Panc1 (cell line): ENCODE measurements around the gene CRISP3. TPM values are rescaled to one million over a fixed set of nuclear protein-coding genes. Genes with fewer than 3 reads are reported as not detected.

Experiments
- ATAC-seq: fragments of 200-7000 bp; cut with Tn5 transposase; 2 replicates; pipeline ENCODE4 v1.9.1; 2020; ENCODE audit warnings: mild to moderate bottlenecking, moderate library complexity
- BruUV-seq: library from RNA; stranded (reverse); fragments of 400-500 nt; replicated peaks from 2 replicates; lab custom pipeline; 2021; lab: Mats Ljungman, UMichigan
- CTCF ChIA-PET: fragments of 300-600 bp; sonication (Branson Sonifier 250); formaldehyde crosslinking; loops from one replicate; lab custom pipeline; 2022; ENCODE audit warnings: antibody characterized with exemption; lab: Charles Lee
- POLR2A ChIA-PET: fragments of 300-600 bp; sonication (Branson Sonifier 250); formaldehyde crosslinking; loops from one replicate; lab custom pipeline; 2022; ENCODE audit warnings: antibody characterized with exemption; lab: Charles Lee
- DNase-seq: peaks from one replicate; pipeline ENCODE4 v3.0.0-alpha.2; 2010; ENCODE audit warnings: low read depth, low spot score
- H3K27ac ChIP-seq: 2 replicates; pipeline ENCODE4 v1.5.1; 2011; ENCODE audit warnings: mild to moderate bottlenecking, low read length, inconsistent platforms
- H3K27me3 ChIP-seq: fragments of 200-500 bp; sonication (Bioruptor generic); 2 replicates; pipeline ENCODE4 v1.6.0; 2014; ENCODE audit warnings: low read length, inconsistent platforms; ENCODE audit not compliant: control insufficient read depth, insufficient read depth
- H3K36me3 ChIP-seq: fragments of 200-500 bp; sonication (Bioruptor generic); 2 replicates; pipeline ENCODE4 v1.5.1; 2014; ENCODE audit warnings: inconsistent platforms, mild to moderate bottlenecking, low read length, moderate library complexity; ENCODE audit not compliant: control insufficient read depth, insufficient read depth
- H3K4me1 ChIP-seq: 2 replicates; pipeline ENCODE4 v1.5.1; 2011; ENCODE audit warnings: inconsistent platforms, mild to moderate bottlenecking, low read length, moderate library complexity; ENCODE audit not compliant: control insufficient read depth, insufficient read depth
- H3K4me3 ChIP-seq, 2 experiments: 2 replicates each; pipeline ENCODE4 v1.5.1; 2011 to 2012; ENCODE audit warnings: low read depth in 2 of 2, low read length in 2 of 2, mild to moderate bottlenecking in 2 of 2, inconsistent platforms in 1 of 2, moderate library complexity in 1 of 2
- H3K9me3 ChIP-seq: fragments of 200-500 bp; sonication (Bioruptor generic); 2 replicates; pipeline ENCODE4 v1.5.1; 2014; ENCODE audit warnings: low read depth, mild to moderate bottlenecking, inconsistent platforms, low read length, moderate library complexity; ENCODE audit not compliant: control insufficient read depth, insufficient read depth
- POLR2AphosphoS5 ChIP-seq: IDR thresholded peaks from 2 replicates; pipeline ENCODE4 v1.6.1; 2012; ENCODE audit warnings: mild to moderate bottlenecking, low read depth, low read length, moderate library complexity
- SIN3A ChIP-seq: IDR thresholded peaks from 2 replicates; pipeline ENCODE4 v1.6.1; 2012; ENCODE audit warnings: low read depth, mild to moderate bottlenecking, low read length, moderate library complexity, borderline replicate concordance; ENCODE audit not compliant: insufficient read depth
- TCF7L2 ChIP-seq: IDR thresholded peaks from 2 replicates; pipeline ENCODE4 v1.6.1; 2011; ENCODE audit warnings: mild to moderate bottlenecking, low read depth, low read length, inconsistent platforms
- in situ Hi-C: cut with HindIII; loops from 2 replicates; pipeline ENCODE4 v1.10.0; 2016; ENCODE audit warnings: low sequenced_read_pairs, low pct_unique_long_range_greater_than_20kb
- intact Hi-C: fragments of 100-400 bp; cut with micrococcal nuclease; formaldehyde crosslinking; loops from one replicate; pipeline ENCODE4 v1.10.0; 2022; ENCODE audit not compliant: unreplicated experiment
- total RNA-seq: library from RNA; stranded (reverse); gene quantifications from one replicate; pipeline ENCODE4 v1.2.1, GENCODE V29; 2021; ENCODE audit not compliant: unreplicated experiment
- TF ChIP-seq, protein P1 (sequence below): fragments of 450-650 bp; IDR thresholded peaks from 2 replicates; pipeline ENCODE4 v1.5.1; 2017; ENCODE audit warnings: mild to moderate bottlenecking
- TF ChIP-seq, protein P2 (sequence below), 2 experiments: IDR thresholded peaks; 2 replicates each; pipeline ENCODE4 v1.6.1; 2011 to 2012; ENCODE audit warnings: low read depth in 2 of 2, control low read depth in 1 of 2, low read length in 1 of 2, mild to moderate bottlenecking in 1 of 2, moderate library complexity in 1 of 2; ENCODE audit not compliant: insufficient read depth in 1 of 2

The CRISP3 gene
- total RNA-seq, 1 experiment from 2014 or later: not detected

DNA sequence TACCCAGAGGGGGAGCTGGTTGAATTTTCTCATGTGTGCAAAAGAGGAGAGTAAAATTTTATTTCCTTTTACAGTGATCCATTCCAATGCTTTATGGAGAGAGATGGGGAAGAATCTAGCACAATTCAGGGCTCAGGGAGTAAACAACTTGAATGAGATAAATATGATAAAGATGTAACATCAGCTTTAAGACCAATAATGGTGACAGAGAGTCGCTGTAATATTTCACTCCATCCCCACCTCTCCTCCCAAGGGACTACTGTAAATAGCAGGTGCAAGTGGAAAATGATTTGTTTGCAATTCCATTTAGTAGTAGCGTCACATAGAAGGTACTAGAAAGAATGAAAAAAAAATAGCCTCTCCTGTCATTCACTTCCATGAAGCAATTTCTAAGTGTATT is 4.8 kb downstream of the CRISP3 start:
- H3K27ac ChIP-seq: no peak overlapping the region
- H3K4me1 ChIP-seq: no peaks in the 10 kb centered on the region
- TF ChIP-seq TCF7L2: no peak
- TF ChIP-seq, protein P1, sequence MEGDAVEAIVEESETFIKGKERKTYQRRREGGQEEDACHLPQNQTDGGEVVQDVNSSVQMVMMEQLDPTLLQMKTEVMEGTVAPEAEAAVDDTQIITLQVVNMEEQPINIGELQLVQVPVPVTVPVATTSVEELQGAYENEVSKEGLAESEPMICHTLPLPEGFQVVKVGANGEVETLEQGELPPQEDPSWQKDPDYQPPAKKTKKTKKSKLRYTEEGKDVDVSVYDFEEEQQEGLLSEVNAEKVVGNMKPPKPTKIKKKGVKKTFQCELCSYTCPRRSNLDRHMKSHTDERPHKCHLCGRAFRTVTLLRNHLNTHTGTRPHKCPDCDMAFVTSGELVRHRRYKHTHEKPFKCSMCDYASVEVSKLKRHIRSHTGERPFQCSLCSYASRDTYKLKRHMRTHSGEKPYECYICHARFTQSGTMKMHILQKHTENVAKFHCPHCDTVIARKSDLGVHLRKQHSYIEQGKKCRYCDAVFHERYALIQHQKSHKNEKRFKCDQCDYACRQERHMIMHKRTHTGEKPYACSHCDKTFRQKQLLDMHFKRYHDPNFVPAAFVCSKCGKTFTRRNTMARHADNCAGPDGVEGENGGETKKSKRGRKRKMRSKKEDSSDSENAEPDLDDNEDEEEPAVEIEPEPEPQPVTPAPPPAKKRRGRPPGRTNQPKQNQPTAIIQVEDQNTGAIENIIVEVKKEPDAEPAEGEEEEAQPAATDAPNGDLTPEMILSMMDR: no peak
- TF ChIP-seq, protein P2, sequence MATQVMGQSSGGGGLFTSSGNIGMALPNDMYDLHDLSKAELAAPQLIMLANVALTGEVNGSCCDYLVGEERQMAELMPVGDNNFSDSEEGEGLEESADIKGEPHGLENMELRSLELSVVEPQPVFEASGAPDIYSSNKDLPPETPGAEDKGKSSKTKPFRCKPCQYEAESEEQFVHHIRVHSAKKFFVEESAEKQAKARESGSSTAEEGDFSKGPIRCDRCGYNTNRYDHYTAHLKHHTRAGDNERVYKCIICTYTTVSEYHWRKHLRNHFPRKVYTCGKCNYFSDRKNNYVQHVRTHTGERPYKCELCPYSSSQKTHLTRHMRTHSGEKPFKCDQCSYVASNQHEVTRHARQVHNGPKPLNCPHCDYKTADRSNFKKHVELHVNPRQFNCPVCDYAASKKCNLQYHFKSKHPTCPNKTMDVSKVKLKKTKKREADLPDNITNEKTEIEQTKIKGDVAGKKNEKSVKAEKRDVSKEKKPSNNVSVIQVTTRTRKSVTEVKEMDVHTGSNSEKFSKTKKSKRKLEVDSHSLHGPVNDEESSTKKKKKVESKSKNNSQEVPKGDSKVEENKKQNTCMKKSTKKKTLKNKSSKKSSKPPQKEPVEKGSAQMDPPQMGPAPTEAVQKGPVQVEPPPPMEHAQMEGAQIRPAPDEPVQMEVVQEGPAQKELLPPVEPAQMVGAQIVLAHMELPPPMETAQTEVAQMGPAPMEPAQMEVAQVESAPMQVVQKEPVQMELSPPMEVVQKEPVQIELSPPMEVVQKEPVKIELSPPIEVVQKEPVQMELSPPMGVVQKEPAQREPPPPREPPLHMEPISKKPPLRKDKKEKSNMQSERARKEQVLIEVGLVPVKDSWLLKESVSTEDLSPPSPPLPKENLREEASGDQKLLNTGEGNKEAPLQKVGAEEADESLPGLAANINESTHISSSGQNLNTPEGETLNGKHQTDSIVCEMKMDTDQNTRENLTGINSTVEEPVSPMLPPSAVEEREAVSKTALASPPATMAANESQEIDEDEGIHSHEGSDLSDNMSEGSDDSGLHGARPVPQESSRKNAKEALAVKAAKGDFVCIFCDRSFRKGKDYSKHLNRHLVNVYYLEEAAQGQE (IDR thresholded peaks at IDR 0.05; ENCODE audit: insufficient read depth in 1 of 2, low read depth in 2 of 2, low read length in 1 of 2): no peak
- TF ChIP-seq POLR2AphosphoS5: no peak
- no peak for TF ChIP-seq SIN3A
- CTCF ChIA-PET: no interaction called here
- BruUV-seq: no TSS peak
- H3K4me3 ChIP-seq: no peak overlapping the region
- no peak for DNase-seq
- no peaks in the 10 kb centered on the region for H3K9me3 ChIP-seq
- intact Hi-C loops (no loop called here), in situ Hi-C loops (no loop called here)
- ATAC-seq: no peak
- H3K36me3 ChIP-seq: no peaks in the 10 kb centered on the region
- POLR2A ChIA-PET: no interaction called here
- no peaks in the 10 kb centered on the region for H3K27me3 ChIP-seq

DNA sequence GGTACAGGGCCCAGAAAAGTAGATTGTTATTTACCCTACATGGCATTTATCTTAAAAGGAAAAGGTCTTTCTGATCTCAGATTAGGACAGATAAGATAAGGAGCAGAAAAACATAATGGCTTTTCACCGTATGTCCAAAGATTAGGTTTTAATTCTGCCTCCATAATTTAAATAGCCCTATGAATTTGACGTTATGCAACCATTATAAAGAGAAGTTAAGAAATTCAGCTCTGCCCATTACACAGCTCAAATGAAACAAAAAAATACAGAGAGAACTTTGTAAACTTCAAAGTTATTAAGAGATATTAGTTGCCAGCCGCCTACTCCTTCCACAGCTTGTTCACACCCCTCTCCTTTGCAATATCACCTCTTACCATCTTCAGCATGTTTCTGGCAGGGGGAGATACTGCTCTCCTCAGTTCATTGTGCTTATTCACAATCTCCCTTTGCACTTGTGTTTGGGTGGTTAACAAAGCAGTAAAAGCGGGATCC is 8.1 kb downstream of the CRISP3 start:
- Histone ChIP-seq H3K27ac (no peak overlapping the region), H3K36me3 (no peaks in the 10 kb centered on the region), H3K9me3 (no peaks in the 10 kb centered on the region), H3K27me3 (no peaks in the 10 kb centered on the region), H3K4me1 (no peaks in the 10 kb centered on the region), H3K4me3 (no peak overlapping the region)
- ChIA-PET POLR2A (no interaction called here), CTCF (no interaction called here)
- intact Hi-C loops (no loop called here), in situ Hi-C loops (no loop called here)
- no TSS peak for BruUV-seq
- no peak for DNase-seq
- ATAC-seq: no peak
- no peak for TF ChIP-seq SIN3A
- no peak for TF ChIP-seq POLR2AphosphoS5
- TF ChIP-seq, protein P2 (IDR thresholded peaks at IDR 0.05; ENCODE audit: insufficient read depth in 1 of 2, low read depth in 2 of 2, low read length in 1 of 2): no peak
- TF ChIP-seq TCF7L2: no peak
- TF ChIP-seq, protein P1: no peak
